H1 (cell line): ENCODE data around the gene ZNF394.
A peak's percentile ranks its signal among the peaks of the same experiment; 100 is the strongest.

ENCODE experiments used
- CEBPB ChIP-seq: IDR thresholded peaks from 2 replicates; pipeline ENCODE4 v1.6.1; 2012; ENCODE audit warnings: low read depth, low read length
- CHD1 ChIP-seq: IDR thresholded peaks from 2 replicates; pipeline ENCODE4 v1.6.1; 2012; ENCODE audit warnings: low read depth, low read length, improper control_type of control experiment
- CREB1 ChIP-seq: IDR thresholded peaks from 2 replicates; pipeline ENCODE4 v1.6.1; 2012; ENCODE audit warnings: inconsistent platforms
- EZH2 ChIP-seq: fragments of 200-600 bp; sonication (generic); IDR thresholded peaks from 2 replicates; pipeline ENCODE4 v1.7.1; 2012; ENCODE audit warnings: low read depth, mild to moderate bottlenecking, moderate library complexity, low read length, inconsistent platforms; ENCODE audit not compliant: severe bottlenecking
- KDM1A ChIP-seq: fragments of 200-600, 300-600 bp; sonication (generic); IDR thresholded peaks from 2 replicates; pipeline ENCODE4 v1.7.1; 2016; ENCODE audit warnings: mild to moderate bottlenecking, low read length, borderline replicate concordance
- MAFK ChIP-seq: IDR thresholded peaks from 2 replicates; pipeline ENCODE4 v1.6.1; 2012; ENCODE audit warnings: low read depth, mild to moderate bottlenecking, improper control_type of control experiment, low read length
- POLR2AphosphoS5 ChIP-seq: IDR thresholded peaks from 2 replicates; pipeline ENCODE4 v1.6.1; 2011; ENCODE audit warnings: low read depth, low read length
- RAD21 ChIP-seq, 2 experiments: IDR thresholded peaks in 1 of 2; conservative IDR thresholded peaks in 1 of 2; 2 replicates each; pipeline ENCODE4 v1.6.1; 2011; ENCODE audit warnings: low read depth in 2 of 2, low read length in 2 of 2, improper control_type of control experiment in 1 of 2, inconsistent platforms in 1 of 2, mild to moderate bottlenecking in 1 of 2, moderate library complexity in 1 of 2
- SAP30 ChIP-seq: fragments of 300-600 bp; sonication (generic); IDR thresholded peaks from 2 replicates; pipeline ENCODE4 v1.7.1; 2012; ENCODE audit warnings: low read length, moderate library complexity, mild to moderate bottlenecking, inconsistent platforms; ENCODE audit not compliant: insufficient read depth, insufficient replicate concordance
- TF ChIP-seq, protein P1 (sequence below), 3 experiments: IDR thresholded peaks; 1 replicate in 2 of 3; 2 replicates in 1 of 3; pipeline versions ENCODE4 v1.5.1 to v1.6.1; 2011; ENCODE audit warnings: low read length in 3 of 3, mild to moderate bottlenecking in 3 of 3, inconsistent platforms in 2 of 3, low read depth in 1 of 3, moderate library complexity in 1 of 3; ENCODE audit not compliant: insufficient read depth in 1 of 3; ENCODE audit errors: control extremely low read depth in 1 of 3

DNA sequence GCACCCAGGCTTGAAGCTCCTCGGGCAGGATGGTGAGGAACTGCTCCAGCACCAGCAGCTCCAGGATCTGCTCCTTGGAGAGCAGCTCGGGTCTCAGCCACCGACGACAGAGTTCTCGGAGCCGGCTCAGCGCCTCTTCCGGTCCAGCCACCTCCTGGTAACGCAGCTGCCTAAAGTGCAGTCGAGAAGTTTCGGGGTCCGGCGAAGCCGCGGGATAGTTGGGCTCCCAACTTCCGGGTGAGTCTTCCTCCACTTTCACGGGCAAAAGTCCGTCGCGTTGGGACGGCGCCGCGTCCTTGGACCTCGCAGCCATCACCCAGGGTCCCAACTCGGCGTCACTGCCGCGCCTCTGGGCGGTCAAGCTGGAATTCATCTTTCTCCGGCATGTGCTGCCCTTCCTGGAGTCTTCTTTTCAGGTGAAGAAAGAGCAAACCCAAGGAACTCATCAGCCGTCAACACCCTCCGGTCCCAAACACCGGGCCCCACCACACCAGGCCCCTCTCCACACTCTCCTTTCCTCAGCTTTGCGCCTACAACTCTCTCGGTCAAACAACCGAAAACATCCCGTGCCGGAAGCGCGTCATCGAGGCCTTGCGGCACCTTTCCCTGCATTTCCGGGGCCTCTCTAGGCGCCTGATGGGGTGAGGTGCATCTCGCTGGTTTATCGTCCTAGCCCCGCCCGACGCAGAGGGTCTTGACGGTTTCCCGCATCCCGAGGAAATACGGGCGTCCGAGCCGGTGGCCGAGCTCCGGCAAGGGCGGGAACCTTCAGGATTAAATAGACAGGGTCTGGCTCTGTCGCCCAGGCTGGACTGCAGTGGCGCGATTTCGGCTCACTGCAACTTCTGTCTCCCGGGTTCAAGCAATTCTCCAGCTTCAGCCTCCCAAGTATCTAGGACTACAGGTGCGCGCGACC, at the start of gene ZNF394:
- TF ChIP-seq, protein P1, sequence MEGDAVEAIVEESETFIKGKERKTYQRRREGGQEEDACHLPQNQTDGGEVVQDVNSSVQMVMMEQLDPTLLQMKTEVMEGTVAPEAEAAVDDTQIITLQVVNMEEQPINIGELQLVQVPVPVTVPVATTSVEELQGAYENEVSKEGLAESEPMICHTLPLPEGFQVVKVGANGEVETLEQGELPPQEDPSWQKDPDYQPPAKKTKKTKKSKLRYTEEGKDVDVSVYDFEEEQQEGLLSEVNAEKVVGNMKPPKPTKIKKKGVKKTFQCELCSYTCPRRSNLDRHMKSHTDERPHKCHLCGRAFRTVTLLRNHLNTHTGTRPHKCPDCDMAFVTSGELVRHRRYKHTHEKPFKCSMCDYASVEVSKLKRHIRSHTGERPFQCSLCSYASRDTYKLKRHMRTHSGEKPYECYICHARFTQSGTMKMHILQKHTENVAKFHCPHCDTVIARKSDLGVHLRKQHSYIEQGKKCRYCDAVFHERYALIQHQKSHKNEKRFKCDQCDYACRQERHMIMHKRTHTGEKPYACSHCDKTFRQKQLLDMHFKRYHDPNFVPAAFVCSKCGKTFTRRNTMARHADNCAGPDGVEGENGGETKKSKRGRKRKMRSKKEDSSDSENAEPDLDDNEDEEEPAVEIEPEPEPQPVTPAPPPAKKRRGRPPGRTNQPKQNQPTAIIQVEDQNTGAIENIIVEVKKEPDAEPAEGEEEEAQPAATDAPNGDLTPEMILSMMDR (IDR thresholded peaks at IDR 0.05; ENCODE audit: control extremely low read depth in 1 of 3, insufficient read depth in 1 of 3, low read depth in 1 of 3, low read length in 3 of 3), result peak in 1 of 3 experiments; percentile 4; a peak in 1 of 4 replicates
- TF ChIP-seq POLR2AphosphoS5 (peak; percentile 91), CHD1 (no peak), CEBPB (no peak), KDM1A (no peak), SAP30 (no peak), MAFK (no peak), RAD21 (IDR thresholded peaks at IDR 0.05 in 1 of 2, conservative IDR thresholded peaks at IDR 0.05 in 1 of 2; ENCODE audit: low read depth in 2 of 2, low read length in 2 of 2) (no peak), EZH2 (no peak), CREB1 (peak; percentile 94)
